NCI-H774 (cell line): ENCODE data around the gene ARID5B.

Experiments
- DNase-seq: peaks from one replicate; lab custom pipeline; 2025; lab: John Stamatoyannopoulos, UW

ARID5B gene

DNA sequence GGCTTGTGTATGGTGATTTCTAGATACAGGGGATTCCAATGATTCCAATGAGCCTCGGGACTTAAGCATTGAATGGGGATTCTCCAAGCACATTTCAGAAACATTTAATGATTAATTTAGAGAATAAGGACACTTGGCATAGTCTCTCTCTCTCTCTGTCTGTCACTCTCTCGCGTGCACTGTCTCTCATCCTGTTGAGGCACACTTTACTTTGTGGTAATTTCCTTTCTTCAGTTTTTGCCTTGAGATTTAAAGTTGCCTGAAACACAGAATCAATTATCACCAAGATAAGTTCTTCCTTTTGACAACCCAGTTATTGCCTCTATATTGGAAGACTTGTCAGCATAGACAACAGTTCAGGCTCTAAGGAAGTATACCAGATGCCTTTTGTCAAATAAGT is 131.6 kb downstream of the ARID5B start:
- DNase-seq: no peak

DNA sequence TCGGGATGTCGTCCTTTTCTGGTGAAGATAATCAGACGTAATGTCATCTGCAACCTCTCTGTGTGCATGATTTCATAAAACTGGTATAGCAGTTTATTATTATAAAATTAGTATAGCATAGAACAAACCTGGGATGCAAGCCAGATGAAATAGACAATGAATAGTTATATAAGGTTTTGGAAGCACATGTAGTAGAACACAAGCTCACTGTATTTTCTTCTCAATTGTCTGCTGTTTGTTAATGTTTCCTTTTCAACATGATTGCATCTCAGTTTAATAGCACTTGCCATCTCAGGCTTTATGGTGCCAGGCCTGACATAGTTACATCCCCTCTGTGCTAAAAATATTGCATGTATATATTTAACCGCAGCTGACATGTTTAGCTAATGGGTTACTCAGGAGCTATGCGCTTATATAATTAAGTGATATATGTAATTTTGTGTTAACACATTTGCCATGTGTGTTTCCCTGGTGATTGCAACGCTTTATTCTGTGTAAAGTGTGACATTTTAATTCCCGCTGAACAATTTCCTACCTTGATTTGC is 132.7 kb downstream of the ARID5B start:
- no peak for DNase-seq

DNA sequence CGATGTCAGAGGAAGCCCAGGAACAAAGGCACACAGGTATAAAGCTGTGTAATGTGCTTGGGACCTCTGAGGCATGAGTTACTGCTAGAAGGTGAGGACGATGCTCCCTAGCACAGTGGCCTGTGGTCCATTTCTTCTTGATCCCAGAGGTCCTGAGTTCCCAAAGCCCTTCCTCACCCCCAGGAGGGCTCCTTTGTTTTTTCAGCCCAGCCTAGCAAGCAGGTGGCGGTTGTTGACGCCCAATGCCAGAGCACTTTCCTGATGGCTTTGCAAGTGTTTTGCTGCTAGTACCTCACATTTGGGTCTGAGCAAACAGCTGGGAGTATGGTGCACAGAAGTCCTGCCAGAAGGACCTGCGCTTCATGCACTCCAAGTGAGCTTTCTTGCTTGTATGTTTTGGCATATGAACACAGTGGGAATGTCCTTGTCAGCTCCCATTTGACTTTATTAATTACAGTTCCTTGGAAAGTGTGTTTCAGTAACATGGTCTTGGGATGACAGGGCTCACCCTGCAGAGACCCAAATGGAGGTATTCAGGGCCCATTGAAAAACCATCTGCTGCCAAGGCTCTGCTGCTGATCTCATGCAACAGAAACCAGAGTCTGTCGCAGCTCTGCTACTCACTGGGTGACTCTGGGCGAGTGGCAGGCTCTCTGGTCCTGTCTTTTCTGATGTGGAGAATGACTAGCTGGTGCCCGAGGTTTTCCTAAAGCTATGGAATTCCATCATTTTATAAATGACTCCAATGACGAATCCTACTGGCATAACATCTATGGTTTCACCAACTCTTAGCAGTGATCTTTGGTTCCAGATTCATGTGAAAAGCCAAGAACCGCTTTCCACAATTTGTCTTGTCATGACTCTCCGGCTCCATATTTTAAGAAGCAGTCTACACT is 134.9 kb downstream of the ARID5B start:
- DNase-seq: no peak

DNA sequence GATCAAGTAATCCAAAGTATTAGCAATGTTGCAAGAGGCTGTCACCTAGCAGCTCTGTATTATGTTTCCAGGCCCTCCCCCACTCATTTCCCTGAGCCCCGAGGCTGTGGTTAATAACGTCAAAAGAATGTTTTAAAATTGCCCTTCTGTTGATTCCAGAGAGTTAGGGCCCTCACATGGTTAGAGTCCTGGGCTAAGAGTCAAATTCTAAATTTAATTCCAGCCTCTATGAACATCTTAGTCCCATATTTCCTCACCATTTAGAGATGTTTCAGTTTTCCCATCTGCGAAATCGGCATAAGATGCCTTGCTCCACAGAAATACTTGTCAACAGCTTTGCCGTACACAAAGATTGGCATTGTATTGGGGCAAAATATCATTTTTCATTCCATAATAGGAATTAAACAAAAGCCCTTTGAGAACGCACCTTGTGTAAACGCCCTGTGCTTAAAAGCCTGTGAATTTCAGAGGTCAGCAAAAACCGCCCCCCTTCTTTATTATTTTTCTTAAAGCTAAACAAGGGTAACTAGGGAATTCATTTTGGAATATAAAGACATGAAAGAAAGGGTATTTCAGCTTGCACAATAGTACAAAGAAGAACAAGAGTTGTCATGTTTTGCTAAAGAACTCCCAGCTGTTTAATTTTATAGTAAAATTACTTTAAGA is 135.8 kb downstream of the ARID5B start:
- peak; percentile 34 for DNase-seq

- DNase-seq: peak; percentile 41
Measured at GRCh38 chr10:62037890-62038608, 136.6 kb downstream of the ARID5B start.

GRCh38 chr10:62038609-62039190 is 137.2 kb downstream of the ARID5B start:
- peak; percentile 74 for DNase-seq

- DNase-seq: no peak
Measured at GRCh38 chr10:62039954-62040353, 138.5 kb downstream of the ARID5B start.

GRCh38 chr10:62040881-62041280 is 139.4 kb downstream of the ARID5B start:
- DNase-seq: no peak

GRCh38 chr10:62043421-62044021 is 142.0 kb downstream of the ARID5B start:
- no peak for DNase-seq

DNA sequence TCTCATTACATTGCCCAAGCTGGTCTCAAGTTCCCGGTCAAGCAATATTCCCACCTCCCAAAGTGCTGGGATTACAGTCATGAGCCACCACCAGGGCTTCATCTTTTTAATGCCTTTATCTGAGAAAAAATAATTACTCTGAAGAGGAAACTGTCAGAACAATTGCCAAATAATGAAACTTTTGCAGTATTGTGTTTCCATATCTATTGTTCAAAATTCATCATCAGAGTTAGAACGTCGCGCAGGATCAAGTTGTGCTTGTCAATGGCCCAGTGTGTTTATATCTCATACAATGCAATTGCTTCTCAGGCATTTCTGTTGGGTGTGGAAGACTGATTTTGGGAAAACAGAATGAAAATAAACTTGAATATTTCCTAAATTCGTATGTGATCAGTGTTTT is 143.1 kb downstream of the ARID5B start:
- no peak for DNase-seq

DNA sequence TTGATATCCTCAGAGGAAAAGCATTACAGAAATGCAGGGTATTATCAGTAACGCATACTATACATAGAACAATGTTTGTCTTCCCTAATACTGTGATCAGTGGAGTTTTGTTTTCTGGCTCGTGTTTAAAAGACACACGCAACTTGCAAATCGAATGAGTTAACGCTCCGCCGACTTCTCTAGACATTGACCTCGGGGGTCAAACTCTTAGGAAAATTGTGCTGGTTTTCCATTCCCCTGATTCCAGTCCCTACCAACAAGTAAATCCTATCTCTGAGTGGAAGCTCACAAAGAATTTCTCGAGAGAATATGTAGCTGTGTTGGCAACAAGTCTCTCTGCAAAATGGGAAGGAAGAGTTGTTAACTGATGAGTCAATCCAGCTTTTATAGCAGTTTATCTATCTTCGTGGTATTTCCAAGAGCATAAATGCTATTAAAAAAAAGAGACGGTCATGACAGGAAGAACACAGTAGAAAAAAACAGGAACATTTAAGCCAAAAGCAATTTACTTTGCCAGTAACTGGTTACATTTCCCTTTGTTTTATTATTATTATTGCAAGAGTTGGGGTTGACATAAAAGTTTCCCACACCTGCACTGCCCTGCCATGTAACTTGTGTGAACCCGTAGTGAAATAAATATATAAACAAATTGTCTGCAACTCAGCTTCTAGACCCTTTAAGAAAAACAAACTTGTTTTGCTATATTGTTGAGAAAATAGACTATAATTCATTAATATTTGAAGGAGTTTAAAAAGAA is 144.4 kb downstream of the ARID5B start:
- no peak for DNase-seq

- DNase-seq: no peak
Measured at GRCh38 chr10:62046522-62047227, 145.2 kb downstream of the ARID5B start.

DNA sequence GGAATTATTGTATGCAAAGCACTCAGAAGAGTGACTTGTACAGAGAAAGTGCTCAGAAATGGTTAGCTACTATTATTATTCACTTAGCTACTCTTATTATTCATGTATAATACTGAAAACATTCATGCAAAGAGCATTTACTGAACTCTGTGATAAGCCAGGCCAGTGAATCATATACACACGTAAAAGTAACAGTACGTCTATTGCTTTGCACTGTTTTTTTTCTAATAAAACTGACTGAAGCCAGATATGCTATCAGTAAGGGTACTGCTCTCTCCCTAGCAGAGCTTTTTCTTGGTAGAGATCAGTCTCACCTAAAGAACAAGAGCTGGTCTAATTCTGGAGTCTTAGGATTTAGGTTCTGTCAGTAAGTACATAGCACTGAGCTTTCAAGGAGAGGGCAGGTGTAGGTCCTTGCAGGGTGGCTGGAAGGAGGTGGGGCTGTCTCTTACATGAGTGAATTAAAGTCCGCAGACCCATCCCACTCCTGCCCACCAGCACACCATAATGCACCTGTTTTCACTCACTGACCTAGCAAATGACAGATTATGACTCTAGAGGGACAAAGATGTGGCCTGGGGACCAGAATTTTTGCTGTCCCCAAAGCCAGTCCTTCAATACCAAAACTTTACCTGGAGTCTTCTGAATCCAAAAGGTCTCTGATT is 145.9 kb downstream of the ARID5B start:
- DNase-seq: no peak

- no peak for DNase-seq
Measured at GRCh38 chr10:62047960-62048383, 146.5 kb downstream of the ARID5B start.

DNA sequence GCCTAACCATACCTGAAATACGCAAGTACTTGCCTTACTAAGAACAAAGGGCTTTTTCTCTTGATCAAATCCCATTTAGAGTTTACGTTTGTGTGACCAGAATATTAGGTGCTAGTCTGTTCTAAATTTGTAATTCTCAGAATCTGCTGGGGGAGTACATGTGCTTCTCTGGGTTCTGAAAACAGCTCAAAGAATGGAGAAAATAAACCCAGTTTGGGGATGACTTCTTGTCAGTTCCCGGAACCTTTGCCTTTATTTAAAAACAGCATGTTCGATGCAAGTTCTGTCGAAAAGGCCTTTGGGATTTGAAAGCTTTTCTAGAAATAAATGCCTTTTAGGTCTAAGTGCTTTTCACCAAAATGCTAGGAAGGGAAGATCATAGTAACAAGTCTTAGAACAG is 147.0 kb downstream of the ARID5B start:
- DNase-seq: no peak

GRCh38 chr10:62048919-62049623 is 147.6 kb downstream of the ARID5B start:
- peak; percentile 69 for DNase-seq

GRCh38 chr10:62049624-62050345 is 148.3 kb downstream of the ARID5B start:
- DNase-seq: no peak

DNA sequence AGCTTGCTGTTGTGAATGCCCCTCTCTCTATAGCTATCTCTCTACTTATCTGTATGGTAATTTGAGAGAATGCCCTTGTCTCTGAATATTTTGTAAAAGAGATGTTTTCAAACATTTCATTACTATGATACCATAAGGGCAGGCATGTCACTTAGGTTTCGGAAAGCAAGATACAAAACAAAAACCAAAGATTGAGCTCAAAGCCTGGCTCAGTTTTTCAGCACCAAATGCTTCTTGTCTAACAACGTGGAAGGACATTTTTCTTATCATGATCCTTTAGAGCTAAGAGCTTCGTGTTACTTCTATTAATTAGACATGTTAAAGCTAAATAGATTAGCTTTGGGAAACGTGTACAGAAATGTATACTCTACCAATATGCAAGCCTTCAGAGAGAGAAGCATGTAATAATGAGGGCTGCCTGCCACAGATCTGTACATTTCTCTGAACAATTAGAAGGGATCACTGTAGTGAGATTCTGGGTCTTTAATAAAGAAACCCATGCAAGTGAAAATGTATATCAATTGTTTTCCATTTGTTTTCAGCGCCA is 148.9 kb downstream of the ARID5B start:
- DNase-seq: no peak
